Fibroblast of the aortic adventitia (primary cell): ENCODE data around the gene VTCN1. TPM values are rescaled to one million over a fixed set of nuclear protein-coding genes. Genes with fewer than 3 reads are reported as not detected.

ENCODE experiments used
- DNase-seq: peaks from one replicate; pipeline ENCODE4 v3.0.0-alpha.2; 2010; ENCODE audit warnings: low read depth
- H3K4me3 ChIP-seq: 2 replicates; pipeline ENCODE4 v1.5.1; 2011; ENCODE audit warnings: low read depth, mild to moderate bottlenecking, control low read depth, low read length, moderate library complexity
- total RNA-seq: library from RNA; depleted of rRNA; stranded (reverse); fragments of >200 nt; gene quantifications from 2 replicates; pipeline ENCODE4 v1.2.3, GENCODE V29; 2012; ENCODE audit warnings: low replicate concordance
- TF ChIP-seq, protein P1 (sequence below): IDR thresholded peaks from 2 replicates; pipeline ENCODE4 v1.5.1; 2011; ENCODE audit warnings: mild to moderate bottlenecking, low read length, control low read depth, inconsistent platforms; ENCODE audit not compliant: insufficient read depth

VTCN1 gene
- total RNA-seq, 1 donor, result not detected

DNA sequence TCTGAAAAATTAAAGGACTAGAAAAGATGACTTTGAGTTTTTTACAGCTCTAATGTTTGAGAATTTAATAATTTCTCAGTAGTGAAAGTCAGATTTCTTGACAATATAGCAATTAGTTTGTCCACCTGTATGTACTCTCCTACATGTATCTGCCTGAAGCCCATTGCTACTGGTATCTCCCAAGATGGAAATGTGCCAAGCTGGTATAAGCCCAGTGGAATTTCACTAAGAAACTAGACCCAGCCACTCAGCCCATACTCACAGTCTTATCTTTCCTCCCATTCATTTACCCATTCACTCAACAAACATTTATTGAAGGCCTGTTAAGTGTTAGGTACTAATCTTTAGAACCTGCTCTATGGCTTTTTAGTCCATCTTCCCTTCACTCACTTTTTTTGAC lies 67.6 kb downstream of the VTCN1 start:
- no peak for DNase-seq

DNA sequence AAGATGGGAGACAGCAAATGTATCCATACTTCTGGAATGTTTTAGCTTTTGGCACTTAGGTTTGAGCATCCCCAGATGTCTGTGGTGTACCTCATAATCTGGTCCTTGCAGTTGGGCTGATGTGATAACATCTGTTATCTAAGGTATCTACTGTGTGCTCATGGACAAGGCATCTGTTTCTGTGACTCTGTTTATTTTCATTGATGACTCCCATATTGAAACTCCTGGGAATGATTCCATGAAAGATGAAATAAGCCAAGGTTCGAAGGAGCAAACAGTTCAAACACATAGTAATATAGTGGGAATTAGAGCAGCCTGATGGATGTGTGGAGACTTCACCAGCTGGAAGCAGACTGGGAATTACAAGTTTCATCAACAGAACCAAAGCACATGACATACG lies 68.5 kb downstream of the VTCN1 start:
- no peak overlapping the region for H3K4me3 ChIP-seq
- TF ChIP-seq, protein P1, sequence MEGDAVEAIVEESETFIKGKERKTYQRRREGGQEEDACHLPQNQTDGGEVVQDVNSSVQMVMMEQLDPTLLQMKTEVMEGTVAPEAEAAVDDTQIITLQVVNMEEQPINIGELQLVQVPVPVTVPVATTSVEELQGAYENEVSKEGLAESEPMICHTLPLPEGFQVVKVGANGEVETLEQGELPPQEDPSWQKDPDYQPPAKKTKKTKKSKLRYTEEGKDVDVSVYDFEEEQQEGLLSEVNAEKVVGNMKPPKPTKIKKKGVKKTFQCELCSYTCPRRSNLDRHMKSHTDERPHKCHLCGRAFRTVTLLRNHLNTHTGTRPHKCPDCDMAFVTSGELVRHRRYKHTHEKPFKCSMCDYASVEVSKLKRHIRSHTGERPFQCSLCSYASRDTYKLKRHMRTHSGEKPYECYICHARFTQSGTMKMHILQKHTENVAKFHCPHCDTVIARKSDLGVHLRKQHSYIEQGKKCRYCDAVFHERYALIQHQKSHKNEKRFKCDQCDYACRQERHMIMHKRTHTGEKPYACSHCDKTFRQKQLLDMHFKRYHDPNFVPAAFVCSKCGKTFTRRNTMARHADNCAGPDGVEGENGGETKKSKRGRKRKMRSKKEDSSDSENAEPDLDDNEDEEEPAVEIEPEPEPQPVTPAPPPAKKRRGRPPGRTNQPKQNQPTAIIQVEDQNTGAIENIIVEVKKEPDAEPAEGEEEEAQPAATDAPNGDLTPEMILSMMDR, result no peak
- DNase-seq, result peak; percentile 94

More for the DNA sequence above, 67.6 kb downstream of the VTCN1 start:
- TF ChIP-seq, protein P1, result no peak
- no peak overlapping the region for H3K4me3 ChIP-seq

DNA sequence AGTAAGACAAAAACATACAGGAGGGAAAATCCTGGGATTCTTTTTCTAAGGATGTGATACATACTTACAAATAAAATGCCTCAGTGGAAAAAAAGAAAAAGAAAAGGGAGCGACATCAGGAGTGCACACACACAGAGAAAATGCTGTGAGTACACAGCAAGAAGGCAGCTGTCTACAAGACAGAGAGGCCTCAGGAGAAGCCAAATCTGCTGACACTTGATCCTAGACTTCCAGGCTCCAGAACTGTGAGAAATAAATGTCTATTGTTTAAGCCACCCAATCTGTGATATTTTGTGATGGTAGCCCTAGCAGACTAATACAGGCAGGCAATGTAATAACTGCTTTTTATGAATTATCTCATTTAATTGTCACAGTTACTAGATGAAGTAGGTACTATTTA lies 72.2 kb downstream of the VTCN1 start:
- no peak for DNase-seq
- no peak overlapping the region for H3K4me3 ChIP-seq
- TF ChIP-seq, protein P1, result no peak

DNA sequence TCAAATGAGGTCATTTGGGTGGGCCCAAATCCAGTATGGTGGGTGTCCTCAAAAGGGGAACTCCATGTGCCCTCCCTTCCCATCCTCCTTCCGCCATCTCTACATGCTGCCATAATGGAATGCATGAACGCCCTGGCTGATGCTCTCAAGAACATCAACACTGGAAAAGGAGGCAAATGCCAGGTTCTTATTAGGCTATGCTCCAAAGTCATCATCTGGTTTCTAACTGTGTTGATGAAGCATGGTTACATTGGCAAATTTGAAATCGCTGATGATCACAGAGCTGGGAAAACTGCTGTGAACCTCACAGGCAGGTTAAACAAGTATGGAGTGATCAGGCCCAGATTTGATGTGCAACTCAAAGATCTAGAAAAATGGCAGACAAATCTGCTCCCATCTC lies 72.6 kb downstream of the VTCN1 start:
- TF ChIP-seq, protein P1, result no peak
- DNase-seq, result no peak
- H3K4me3 ChIP-seq, result no peak overlapping the region

DNA sequence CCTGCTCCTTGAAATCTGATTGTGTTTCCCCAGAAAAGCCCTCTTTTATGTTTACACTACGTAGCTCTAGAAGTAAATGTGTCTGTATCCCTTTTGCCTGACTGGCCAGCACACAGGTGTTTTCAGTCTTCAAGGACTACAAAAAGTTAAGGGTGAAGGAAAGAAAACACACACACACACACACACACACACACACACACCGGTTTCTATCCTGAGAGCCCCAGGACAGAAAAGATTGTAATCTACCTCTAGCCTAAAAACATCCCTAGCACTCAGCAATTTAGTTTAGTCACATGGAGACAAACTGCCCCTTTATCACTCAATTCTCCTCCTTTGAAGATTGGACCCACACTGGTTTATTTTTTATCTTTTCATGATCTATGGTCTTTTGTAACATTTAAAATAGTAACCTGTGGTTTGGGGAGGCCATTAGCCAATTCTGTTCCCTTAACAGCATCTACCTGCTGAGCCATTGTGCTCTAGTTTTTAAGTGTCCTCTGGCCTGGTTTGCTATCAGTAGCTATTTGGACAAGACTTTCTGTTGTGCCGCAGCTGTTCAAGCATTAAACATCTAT lies 73.4 kb downstream of the VTCN1 start:
- TF ChIP-seq, protein P1, result no peak
- H3K4me3 ChIP-seq, result no peak overlapping the region
- DNase-seq, result no peak

DNA sequence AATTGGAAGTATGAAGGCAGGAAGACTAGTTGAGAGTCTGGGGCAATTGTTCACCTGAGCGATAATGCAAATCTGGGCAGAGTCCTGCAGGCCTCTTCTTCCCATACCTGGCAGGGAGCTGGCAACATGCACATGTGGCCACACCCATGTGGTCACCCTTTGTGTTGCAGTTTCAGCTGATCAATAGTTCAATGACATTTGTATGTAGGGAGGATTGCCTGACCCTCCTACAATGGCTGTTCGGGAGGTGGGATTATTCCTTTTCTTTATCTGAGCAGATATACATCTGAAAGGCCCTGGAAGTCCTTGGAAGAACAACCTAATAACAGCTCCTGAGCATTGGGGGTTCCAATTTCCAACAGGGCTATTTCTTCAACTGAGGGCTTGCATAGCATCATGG lies 74.0 kb downstream of the VTCN1 start:
- DNase-seq, result no peak
- TF ChIP-seq, protein P1, result no peak
- no peak overlapping the region for H3K4me3 ChIP-seq

DNA sequence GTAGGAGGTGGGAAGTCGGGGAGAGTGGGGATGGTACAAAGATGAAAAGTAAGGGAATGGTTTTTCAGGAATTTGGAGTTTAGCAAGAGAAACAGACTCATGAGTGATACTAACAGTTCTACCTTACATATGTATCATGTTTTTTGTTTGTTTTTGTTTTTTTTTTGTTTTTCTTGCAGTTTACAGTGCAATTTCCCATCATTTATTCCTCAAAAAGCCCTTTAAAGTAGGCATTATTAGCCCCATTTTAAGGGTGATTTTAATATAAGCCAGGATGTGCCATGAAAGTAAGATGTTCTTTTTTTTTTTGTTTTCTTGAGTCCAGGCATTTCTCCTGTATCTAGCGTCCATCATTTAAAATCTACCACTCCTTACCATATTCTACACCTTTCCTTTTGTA lies 75.4 kb downstream of the VTCN1 start:
- TF ChIP-seq, protein P1, result no peak
- DNase-seq, result no peak
- H3K4me3 ChIP-seq, result no peak overlapping the region
